Ovary (tissue), 3 donors: ENCODE data around the gene UBE2H.

Experiments used
- CTCF ChIP-seq, 3 donors: fragments of 450-650 bp in 2 of 3; fragments of 200-600 bp in 1 of 3; IDR thresholded peaks; one replicate each; pipeline versions ENCODE4 v1.5.1 to v1.8.0; 2016 to 2022; ENCODE audit warnings: antibody characterized with exemption in 3 of 3, mild to moderate bottlenecking in 1 of 3
- EP300 ChIP-seq: sonication (generic); formaldehyde crosslinking; IDR thresholded peaks from one replicate; pipeline ENCODE4 v1.6.1; 2017; ENCODE audit warnings: antibody characterized with exemption
- POLR2A ChIP-seq: fragments of 450-650 bp; IDR thresholded peaks from one replicate; pipeline ENCODE4 v1.6.1; 2017; ENCODE audit warnings: antibody characterized with exemption, mild to moderate bottlenecking, moderate library complexity
- donor health status: DM: no; HTN: no; CAD: no.

DNA sequence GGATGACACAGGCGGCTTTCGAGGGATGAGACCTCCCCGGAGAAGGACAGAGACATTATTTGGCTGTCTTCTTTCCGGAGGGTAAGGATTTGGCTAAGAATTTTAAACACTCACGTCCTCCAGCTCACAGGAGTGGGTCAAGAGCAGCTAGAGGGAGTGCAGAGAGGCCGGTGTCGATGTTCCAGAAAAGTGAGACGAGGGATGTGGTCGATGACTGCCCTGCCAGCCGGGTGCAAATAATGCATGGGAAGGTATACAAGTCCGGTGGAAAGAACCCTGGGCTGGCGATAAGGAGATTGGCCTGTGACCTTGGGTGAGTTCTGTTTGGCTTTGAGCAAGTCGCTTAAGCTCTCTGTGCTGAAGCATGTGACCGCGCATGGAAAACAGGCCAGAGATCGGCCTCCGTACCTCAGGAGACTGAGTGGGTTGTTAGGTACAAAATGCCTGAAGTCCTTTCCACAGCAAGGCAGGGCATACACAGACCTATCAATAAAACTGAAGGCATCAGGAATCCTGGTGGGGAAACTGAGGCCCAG, 149.1 kb downstream of the UBE2H start:
- TF ChIP-seq EP300 (no peak), CTCF (IDR thresholded peaks at IDR 0.05) (no peak), POLR2A (no peak)
